Measurements from ENCODE around the gene RASGEF1B. TPM values are rescaled to one million over a fixed set of nuclear protein-coding genes. Genes with fewer than 3 reads are reported as not detected.

RASGEF1B gene
- total RNA-seq, 1 donor from 2014 or later: 10.2 TPM

- H3K4me1 Mint-ChIP-seq (ENCODE audit: low read depth): no peaks in the 10 kb centered on the region
- no peak for DNase-seq (ENCODE audit: low spot score, unreplicated experiment)
- TF ChIP-seq CTCF (IDR thresholded peaks at IDR 0.05; ENCODE audit: unreplicated experiment): no peak
- H3K36me3 Mint-ChIP-seq (ENCODE audit: insufficient read depth): no peaks in the 10 kb centered on the region
- no peak overlapping the region for H3K4me3 Mint-ChIP-seq (ENCODE audit: low read depth)
- no peak overlapping the region for H3K27ac Mint-ChIP-seq
- H3K27me3 Mint-ChIP-seq: peaks cover 13% of the 10 kb centered on the region
- H3K9me3 Mint-ChIP-seq (ENCODE audit: low read depth): no peaks in the 10 kb centered on the region
These were observed 26.3 kb upstream of the RASGEF1B start for GRCh38 chr4:81498046-81498445.

DNA sequence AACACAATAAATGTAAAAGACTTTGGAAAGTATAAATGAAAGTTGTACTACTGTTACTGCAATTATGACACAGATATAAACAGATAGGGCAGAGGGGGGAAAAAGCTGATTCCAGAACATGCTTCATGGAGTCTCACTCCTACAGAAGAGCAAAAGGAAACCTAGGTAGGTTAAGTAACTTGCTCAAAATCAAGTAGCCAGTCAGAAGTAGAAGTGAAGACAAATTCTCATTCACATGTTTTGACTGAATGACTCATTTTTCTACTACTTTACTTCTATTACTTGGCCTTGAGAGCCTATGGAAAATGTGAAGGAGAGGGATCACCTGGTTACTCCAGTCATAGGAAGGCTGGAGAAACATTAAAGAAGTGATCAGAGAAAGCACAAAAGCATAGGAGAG is 23.6 kb upstream of the RASGEF1B start:
- DNase-seq (ENCODE audit: low spot score, unreplicated experiment): no peak
- peaks cover 5% of the 10 kb centered on the region for H3K9me3 Mint-ChIP-seq (ENCODE audit: low read depth)
- no peak overlapping the region for H3K4me3 Mint-ChIP-seq (ENCODE audit: low read depth)
- no peak overlapping the region for H3K27ac Mint-ChIP-seq
- no peak for TF ChIP-seq CTCF (IDR thresholded peaks at IDR 0.05; ENCODE audit: unreplicated experiment)
- no peaks in the 10 kb centered on the region for H3K36me3 Mint-ChIP-seq (ENCODE audit: insufficient read depth)
- H3K27me3 Mint-ChIP-seq: peaks cover 7% of the 10 kb centered on the region
- H3K4me1 Mint-ChIP-seq (ENCODE audit: low read depth): peaks cover 4% of the 10 kb centered on the region

DNA sequence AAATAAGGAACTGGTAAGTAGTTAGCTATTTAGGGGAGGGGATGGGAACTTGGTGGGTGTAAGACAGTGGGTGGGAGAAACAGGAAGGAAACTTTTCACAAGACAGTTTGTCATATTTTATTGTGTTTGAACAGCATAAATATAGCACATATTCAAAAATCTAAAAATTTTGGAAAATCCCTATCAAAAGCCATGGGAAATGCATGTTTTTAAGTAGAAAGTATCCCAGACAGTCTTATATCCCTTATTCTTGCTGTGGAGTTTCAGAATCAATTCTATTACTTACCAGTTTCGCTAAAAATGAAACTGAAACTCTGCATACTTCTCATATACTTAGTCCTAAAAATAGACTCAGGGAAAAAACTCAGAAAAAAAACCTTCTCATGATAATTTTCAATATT is 22.3 kb upstream of the RASGEF1B start:
- no peak overlapping the region for H3K27ac Mint-ChIP-seq
- H3K36me3 Mint-ChIP-seq (ENCODE audit: insufficient read depth): no peaks in the 10 kb centered on the region
- H3K4me1 Mint-ChIP-seq (ENCODE audit: low read depth): peaks cover 4% of the 10 kb centered on the region
- DNase-seq (ENCODE audit: low spot score, unreplicated experiment): no peak
- no peak overlapping the region for H3K4me3 Mint-ChIP-seq (ENCODE audit: low read depth)
- peaks cover 5% of the 10 kb centered on the region for H3K9me3 Mint-ChIP-seq (ENCODE audit: low read depth)
- no peak for TF ChIP-seq CTCF (IDR thresholded peaks at IDR 0.05; ENCODE audit: unreplicated experiment)
- H3K27me3 Mint-ChIP-seq: peaks cover 2% of the 10 kb centered on the region

DNA sequence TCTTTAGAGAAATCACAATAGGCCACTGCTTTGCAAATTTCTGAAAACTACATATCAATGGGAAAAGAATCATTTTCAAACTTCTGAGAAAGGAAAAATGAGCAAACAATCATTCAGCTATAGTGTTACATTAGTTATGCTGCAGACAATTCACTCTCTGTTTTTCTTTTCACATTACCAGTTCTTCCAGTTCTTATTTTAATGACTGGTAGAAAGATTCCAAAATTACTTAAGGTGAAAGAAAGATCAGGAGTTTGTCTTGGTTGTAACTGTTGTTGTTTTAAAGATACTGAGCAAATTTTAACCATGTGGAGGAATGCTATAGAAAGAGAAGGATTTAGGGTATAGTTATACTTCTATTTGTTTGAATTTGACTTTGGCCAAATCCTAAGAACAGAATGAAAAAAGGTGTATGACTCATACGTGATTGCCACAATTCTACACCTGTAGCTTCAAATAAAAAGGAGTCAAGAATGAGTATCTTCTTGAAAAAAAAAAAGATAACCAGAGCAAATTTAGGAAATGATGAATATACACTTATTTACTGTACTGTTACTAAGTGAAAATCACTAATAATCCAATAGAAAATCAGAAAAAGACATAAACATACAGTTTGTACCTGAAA is 21.0 kb upstream of the RASGEF1B start:
- no peaks in the 10 kb centered on the region for H3K36me3 Mint-ChIP-seq (ENCODE audit: insufficient read depth)
- peaks cover 5% of the 10 kb centered on the region for H3K9me3 Mint-ChIP-seq (ENCODE audit: low read depth)
- DNase-seq (ENCODE audit: low spot score, unreplicated experiment): no peak
- no peak overlapping the region for H3K4me3 Mint-ChIP-seq (ENCODE audit: low read depth)
- peaks cover 4% of the 10 kb centered on the region for H3K4me1 Mint-ChIP-seq (ENCODE audit: low read depth)
- H3K27me3 Mint-ChIP-seq: no peaks in the 10 kb centered on the region
- no peak overlapping the region for H3K27ac Mint-ChIP-seq
- TF ChIP-seq CTCF (IDR thresholded peaks at IDR 0.05; ENCODE audit: unreplicated experiment): no peak

GRCh38 chr4:81491943-81492342 is 20.2 kb upstream of the RASGEF1B start:
- DNase-seq (ENCODE audit: low spot score, unreplicated experiment): no peak
- no peak overlapping the region for H3K27ac Mint-ChIP-seq
- H3K4me1 Mint-ChIP-seq (ENCODE audit: low read depth): peaks cover 4% of the 10 kb centered on the region

More at GRCh38 chr4:81491943-81492342, 20.2 kb upstream of the RASGEF1B start:
- Mint-ChIP-seq H3K9me3 (ENCODE audit: low read depth) (peaks cover 5% of the 10 kb centered on the region), H3K4me3 (ENCODE audit: low read depth) (no peak overlapping the region), H3K27me3 (no peaks in the 10 kb centered on the region), H3K36me3 (ENCODE audit: insufficient read depth) (no peaks in the 10 kb centered on the region)
- TF ChIP-seq CTCF (IDR thresholded peaks at IDR 0.05; ENCODE audit: unreplicated experiment): no peak
